HepG2 (cell line): Measurements from ENCODE around the gene PRTN3. TPM values are rescaled to one million over a fixed set of nuclear protein-coding genes. Genes with fewer than 3 reads are reported as not detected.

Experiments used
- AGO2 ChIP-seq: fragments of 200-400 bp; formaldehyde crosslinking; optimal IDR thresholded peaks from 2 replicates; pipeline ENCODE3; 2017; ENCODE audit warnings: mild to moderate bottlenecking, low read depth, low read length, moderate library complexity
- CTCF ChIP-seq: sonication (generic); formaldehyde crosslinking; IDR thresholded peaks from 2 replicates; pipeline ENCODE4 v1.5.0; 2020; ENCODE audit warnings: mild to moderate bottlenecking, missing genetic modification reagents, moderate library complexity
- RBFOX2 ChIP-seq: fragments of 200-400 bp; formaldehyde crosslinking; IDR thresholded peaks from 2 replicates; pipeline ENCODE4 v1.6.1; 2017; ENCODE audit warnings: low read depth, mild to moderate bottlenecking, low read length
- STAG1 ChIP-seq: sonication (generic); formaldehyde crosslinking; IDR thresholded peaks from 2 replicates; pipeline ENCODE4 v1.4.0; 2020; ENCODE audit warnings: missing genetic modification reagents
- THRA ChIP-seq: sonication (generic); formaldehyde crosslinking; IDR thresholded peaks from 2 replicates; pipeline ENCODE4 v1.4.0; 2020; ENCODE audit warnings: missing genetic modification reagents, borderline replicate concordance
- ZFYVE20 ChIP-seq: sonication (generic); formaldehyde crosslinking; IDR thresholded peaks from 2 replicates; pipeline ENCODE4 v1.8.0; 2023; ENCODE audit warnings: low read depth, mild to moderate bottlenecking, moderate library complexity, missing genetic modification reagents, borderline replicate concordance
- ZNF260 ChIP-seq: sonication (generic); formaldehyde crosslinking; IDR thresholded peaks from 2 replicates; pipeline ENCODE4 v1.4.0; 2020; ENCODE audit warnings: missing genetic modification reagents, low read depth, mild to moderate bottlenecking, borderline replicate concordance
- ZNF556 ChIP-seq: sonication (generic); formaldehyde crosslinking; IDR thresholded peaks from 2 replicates; pipeline ENCODE4 v1.4.0; 2020; ENCODE audit warnings: mild to moderate bottlenecking, missing genetic modification reagents, borderline replicate concordance
- ZNF557 ChIP-seq: sonication (generic); formaldehyde crosslinking; IDR thresholded peaks from 2 replicates; pipeline ENCODE4 v1.4.0; 2020; ENCODE audit warnings: missing genetic modification reagents
- microRNA counts: library from miRNA; unstranded; fragments of <30 nt; microRNA quantifications from one replicate; lab custom pipeline; 2015
- microRNA-seq: library from miRNA; unstranded; fragments of <30 nt; microRNA quantifications from one replicate; pipeline ENCODE4, GENCODE V29; 2020
- polyA plus RNA-seq, 8 experiments: library from polyadenylated mRNA; depleted of rRNA in 3 of 8; stranded (reverse) in 7 of 8; unstranded in 1 of 8; fragments of >200 nt; fragmentation: Illumina TruSeq in 4 of 8; extraction: Trizol in 4 of 8; gene quantifications; 2 replicates each; pipeline versions ENCODE4 v1.2.1 to v1.2.3, GENCODE V29; 2011 to 2016; ENCODE audit warnings: low read depth in 4 of 8, missing spikeins in 1 of 8, mixed read lengths in 1 of 8; ENCODE audit not compliant: insufficient read depth in 1 of 8
- small RNA-seq, 3 experiments: library from RNA; depleted of rRNA; stranded (forward); fragments of <200 nt; gene quantifications; one replicate each; pipeline ENCODE3, GENCODE V24; 2012; ENCODE audit warnings: low read depth in 2 of 3, low replicate concordance in 1 of 3; ENCODE audit not compliant: insufficient read length in 3 of 3, insufficient read depth in 2 of 3
- total RNA-seq, 5 experiments: library from RNA; depleted of rRNA; stranded (reverse); fragments of >200 nt; fragmentation: Illumina TruSeq; extraction: Trizol; gene quantifications; 2 replicates each; pipeline ENCODE4 v1.2.3, GENCODE V29; 2016; ENCODE audit warnings: low read depth in 1 of 5
- TF ChIP-seq, protein P1 (sequence below): sonication (generic); formaldehyde crosslinking; IDR thresholded peaks from 2 replicates; pipeline ENCODE4 v1.4.0; 2020; ENCODE audit warnings: missing genetic modification reagents
- TF ChIP-seq, protein P2 (sequence below): sonication (generic); formaldehyde crosslinking; IDR thresholded peaks from 2 replicates; pipeline ENCODE4 v1.5.0; 2020; ENCODE audit warnings: missing genetic modification reagents

PRTN3 gene
- total and polyA plus RNA-seq, 2 of the 13 experiments (the other 11 are each of a cell fraction or from before 2014, with no cell fraction given): not detected

GRCh38 chr19:897442-898039 lies 56.7 kb downstream of the PRTN3 start (continued):
- no peak for TF ChIP-seq ZNF260 (CRISPR knock-in tag)
- TF ChIP-seq, protein P1, sequence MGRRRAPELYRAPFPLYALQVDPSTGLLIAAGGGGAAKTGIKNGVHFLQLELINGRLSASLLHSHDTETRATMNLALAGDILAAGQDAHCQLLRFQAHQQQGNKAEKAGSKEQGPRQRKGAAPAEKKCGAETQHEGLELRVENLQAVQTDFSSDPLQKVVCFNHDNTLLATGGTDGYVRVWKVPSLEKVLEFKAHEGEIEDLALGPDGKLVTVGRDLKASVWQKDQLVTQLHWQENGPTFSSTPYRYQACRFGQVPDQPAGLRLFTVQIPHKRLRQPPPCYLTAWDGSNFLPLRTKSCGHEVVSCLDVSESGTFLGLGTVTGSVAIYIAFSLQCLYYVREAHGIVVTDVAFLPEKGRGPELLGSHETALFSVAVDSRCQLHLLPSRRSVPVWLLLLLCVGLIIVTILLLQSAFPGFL (CRISPR knock-in tag): no peak
- TF ChIP-seq THRA (CRISPR knock-in tag): no peak
- TF ChIP-seq, protein P2, sequence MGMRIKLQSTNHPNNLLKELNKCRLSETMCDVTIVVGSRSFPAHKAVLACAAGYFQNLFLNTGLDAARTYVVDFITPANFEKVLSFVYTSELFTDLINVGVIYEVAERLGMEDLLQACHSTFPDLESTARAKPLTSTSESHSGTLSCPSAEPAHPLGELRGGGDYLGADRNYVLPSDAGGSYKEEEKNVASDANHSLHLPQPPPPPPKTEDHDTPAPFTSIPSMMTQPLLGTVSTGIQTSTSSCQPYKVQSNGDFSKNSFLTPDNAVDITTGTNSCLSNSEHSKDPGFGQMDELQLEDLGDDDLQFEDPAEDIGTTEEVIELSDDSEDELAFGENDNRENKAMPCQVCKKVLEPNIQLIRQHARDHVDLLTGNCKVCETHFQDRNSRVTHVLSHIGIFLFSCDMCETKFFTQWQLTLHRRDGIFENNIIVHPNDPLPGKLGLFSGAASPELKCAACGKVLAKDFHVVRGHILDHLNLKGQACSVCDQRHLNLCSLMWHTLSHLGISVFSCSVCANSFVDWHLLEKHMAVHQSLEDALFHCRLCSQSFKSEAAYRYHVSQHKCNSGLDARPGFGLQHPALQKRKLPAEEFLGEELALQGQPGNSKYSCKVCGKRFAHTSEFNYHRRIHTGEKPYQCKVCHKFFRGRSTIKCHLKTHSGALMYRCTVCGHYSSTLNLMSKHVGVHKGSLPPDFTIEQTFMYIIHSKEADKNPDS (CRISPR knock-in tag): no peak
- TF ChIP-seq STAG1 (CRISPR knock-in tag): 0 out of 2 replicates have a peak, but pooled peaks have one; percentile 14
- peak; percentile 65 for TF ChIP-seq RBFOX2
- TF ChIP-seq CTCF (CRISPR knock-in tag): peak; percentile 23
- no peak for TF ChIP-seq ZFYVE20 (CRISPR knock-in tag)
- TF ChIP-seq AGO2: peak; percentile 44
- no peak for TF ChIP-seq ZNF557 (CRISPR knock-in tag)
- TF ChIP-seq ZNF556 (CRISPR knock-in tag): no peak

MicroRNAs within 50 kb of the gene (microRNA counts, 767-probe panel; counts per million panel counts)
- microRNA hsa-miR-3187-3p (lab: Ali Mortazavi, UCI): not detected

Small RNA genes lying within 50 kb of the gene (microRNA-seq; reads per million reads assigned to microRNA genes)
- gene MIR3187: 31.0 reads per million, percentile 60 among the genes with 10 or more reads in this experiment
- 13.1 reads per million, percentile 50 among the genes with 10 or more reads in this experiment for gene MIR4745

Small RNA genes lying within 50 kb of the gene (small RNA-seq; reads per million reads assigned to genes)
- gene MIR3187: 0 reads per million in 3 experiments
- 0 to 0.33 (median 0.20) reads per million in 3 experiments for gene RNU6-9

Other genes with a start within 250 kb of the PRTN3 start
- 52.5 and 78.0 TPM in 2 replicates for gene POLRMT, start 207.5 kb upstream of the PRTN3 start, total RNA-seq (2016; rRNA removed; fragmentation: Illumina TruSeq; extraction: Trizol)
- 101 and 114 TPM in 2 replicates for gene POLRMT, start 207.5 kb upstream of the PRTN3 start, polyA plus RNA-seq (2011; rRNA removed)
- 0.24 TPM in 1 of 2 replicates, not detected in the other for gene FGF22, start 201.1 kb upstream of the PRTN3 start, total RNA-seq (2016; rRNA removed; fragmentation: Illumina TruSeq; extraction: Trizol)
- 0.07 TPM in 1 of 2 replicates, not detected in the other for gene FGF22, start 201.1 kb upstream of the PRTN3 start, polyA plus RNA-seq (2011; rRNA removed)
- gene RNF126, start 177.8 kb upstream of the PRTN3 start, total RNA-seq (2016; rRNA removed; fragmentation: Illumina TruSeq; extraction: Trizol): 18.5 and 34.0 TPM in 2 replicates
- 23.2 and 24.6 TPM in 2 replicates for gene RNF126, start 177.8 kb upstream of the PRTN3 start, polyA plus RNA-seq (2011; rRNA removed)
- gene FSTL3, start 164.6 kb upstream of the PRTN3 start, total RNA-seq (2016; rRNA removed; fragmentation: Illumina TruSeq; extraction: Trizol): 5.8 and 13.5 TPM in 2 replicates
- 15.6 and 30.9 TPM in 2 replicates for gene FSTL3, start 164.6 kb upstream of the PRTN3 start, polyA plus RNA-seq (2011; rRNA removed)
- gene PRSS57, start 145.5 kb upstream of the PRTN3 start, total RNA-seq (2016; rRNA removed; fragmentation: Illumina TruSeq; extraction: Trizol): not detected in 2 replicates
- gene PRSS57, start 145.5 kb upstream of the PRTN3 start, polyA plus RNA-seq (2011; rRNA removed): 0.12 and 0.20 TPM in 2 replicates
- gene PALM, start 132.1 kb upstream of the PRTN3 start, total RNA-seq (2016; rRNA removed; fragmentation: Illumina TruSeq; extraction: Trizol): 9.7 and 10.8 TPM in 2 replicates
- 4.0 and 5.4 TPM in 2 replicates for gene PALM, start 132.1 kb upstream of the PRTN3 start, polyA plus RNA-seq (2011; rRNA removed)
- 1.1 and 1.3 TPM in 2 replicates for gene MISP, start 89.9 kb upstream of the PRTN3 start, total RNA-seq (2016; rRNA removed; fragmentation: Illumina TruSeq; extraction: Trizol)
- gene MISP, start 89.9 kb upstream of the PRTN3 start, polyA plus RNA-seq (2011; rRNA removed): 0.67 and 0.71 TPM in 2 replicates
- gene PTBP1, start 43.5 kb upstream of the PRTN3 start, total RNA-seq (2016; rRNA removed; fragmentation: Illumina TruSeq; extraction: Trizol): 188 and 195 TPM in 2 replicates
- 288 and 314 TPM in 2 replicates for gene PTBP1, start 43.5 kb upstream of the PRTN3 start, polyA plus RNA-seq (2011; rRNA removed)
- gene PLPPR3, start 19.0 kb upstream of the PRTN3 start, total RNA-seq (2016; rRNA removed; fragmentation: Illumina TruSeq; extraction: Trizol): 0.07 TPM in 1 of 2 replicates, not detected in the other
- 0.16 and 0.17 TPM in 2 replicates for gene PLPPR3, start 19.0 kb upstream of the PRTN3 start, polyA plus RNA-seq (2011; rRNA removed)
- not detected in 2 replicates for gene AZU1, start 13.2 kb upstream of the PRTN3 start, total RNA-seq (2016; rRNA removed; fragmentation: Illumina TruSeq; extraction: Trizol)
- 0.08 TPM in 1 of 2 replicates, not detected in the other for gene AZU1, start 13.2 kb upstream of the PRTN3 start, polyA plus RNA-seq (2011; rRNA removed)
- not detected in 2 replicates for gene ELANE, start 11.3 kb downstream of the PRTN3 start, total RNA-seq (2016; rRNA removed; fragmentation: Illumina TruSeq; extraction: Trizol)
- gene ELANE, start 11.3 kb downstream of the PRTN3 start, polyA plus RNA-seq (2011; rRNA removed): not detected in 2 replicates
- gene CFD, start 18.7 kb downstream of the PRTN3 start, total RNA-seq (2016; rRNA removed; fragmentation: Illumina TruSeq; extraction: Trizol): 3.6 and 4.6 TPM in 2 replicates
- gene CFD, start 18.7 kb downstream of the PRTN3 start, polyA plus RNA-seq (2011; rRNA removed): 2.3 and 3.9 TPM in 2 replicates
- gene MED16, start 52.2 kb downstream of the PRTN3 start, total RNA-seq (2016; rRNA removed; fragmentation: Illumina TruSeq; extraction: Trizol): 14.8 and 18.4 TPM in 2 replicates
- 13.3 and 16.9 TPM in 2 replicates for gene MED16, start 52.2 kb downstream of the PRTN3 start, polyA plus RNA-seq (2011; rRNA removed)
- gene RNU6-9, start 52.5 kb downstream of the PRTN3 start, total RNA-seq (2016; rRNA removed; fragmentation: Illumina TruSeq; extraction: Trizol): under 0.01 TPM in 1 of 2 replicates, not detected in the other
- gene RNU6-9, start 52.5 kb downstream of the PRTN3 start, polyA plus RNA-seq (2011; rRNA removed): not detected in 2 replicates
- gene R3HDM4, start 72.2 kb downstream of the PRTN3 start, total RNA-seq (2016; rRNA removed; fragmentation: Illumina TruSeq; extraction: Trizol): 21.8 and 26.2 TPM in 2 replicates
- gene R3HDM4, start 72.2 kb downstream of the PRTN3 start, polyA plus RNA-seq (2011; rRNA removed): 26.9 and 40.4 TPM in 2 replicates
- gene KISS1R, start 76.3 kb downstream of the PRTN3 start, total RNA-seq (2016; rRNA removed; fragmentation: Illumina TruSeq; extraction: Trizol): 3.9 and 10.2 TPM in 2 replicates
- 1.1 and 1.5 TPM in 2 replicates for gene KISS1R, start 76.3 kb downstream of the PRTN3 start, polyA plus RNA-seq (2011; rRNA removed)
- 53.8 and 71.3 TPM in 2 replicates for gene ARID3A, start 85.0 kb downstream of the PRTN3 start, total RNA-seq (2016; rRNA removed; fragmentation: Illumina TruSeq; extraction: Trizol)
- gene ARID3A, start 85.0 kb downstream of the PRTN3 start, polyA plus RNA-seq (2011; rRNA removed): 77.9 and 102 TPM in 2 replicates
- gene WDR18, start 143.3 kb downstream of the PRTN3 start, total RNA-seq (2016; rRNA removed; fragmentation: Illumina TruSeq; extraction: Trizol): 47.6 and 49.7 TPM in 2 replicates
- 36.4 and 44.6 TPM in 2 replicates for gene WDR18, start 143.3 kb downstream of the PRTN3 start, polyA plus RNA-seq (2011; rRNA removed)
- gene GRIN3B, start 159.4 kb downstream of the PRTN3 start, total RNA-seq (2016; rRNA removed; fragmentation: Illumina TruSeq; extraction: Trizol): 0.07 TPM in 1 of 2 replicates, not detected in the other
- 0.20 and 0.34 TPM in 2 replicates for gene GRIN3B, start 159.4 kb downstream of the PRTN3 start, polyA plus RNA-seq (2011; rRNA removed)
- gene TMEM259, start 180.1 kb downstream of the PRTN3 start, total RNA-seq (2016; rRNA removed; fragmentation: Illumina TruSeq; extraction: Trizol): 20.5 and 64.7 TPM in 2 replicates
- gene TMEM259, start 180.1 kb downstream of the PRTN3 start, polyA plus RNA-seq (2011; rRNA removed): 164 and 232 TPM in 2 replicates
- gene RNU6-2, start 180.5 kb downstream of the PRTN3 start, total RNA-seq (2016; rRNA removed; fragmentation: Illumina TruSeq; extraction: Trizol): under 0.01 TPM in 1 of 2 replicates, not detected in the other
- gene RNU6-2, start 180.5 kb downstream of the PRTN3 start, polyA plus RNA-seq (2011; rRNA removed): not detected in 2 replicates
- gene CNN2, start 185.6 kb downstream of the PRTN3 start, total RNA-seq (2016; rRNA removed; fragmentation: Illumina TruSeq; extraction: Trizol): 70.0 and 84.5 TPM in 2 replicates
- 58.1 and 63.6 TPM in 2 replicates for gene CNN2, start 185.6 kb downstream of the PRTN3 start, polyA plus RNA-seq (2011; rRNA removed)
- 1.3 and 4.4 TPM in 2 replicates for gene ABCA7, start 199.1 kb downstream of the PRTN3 start, total RNA-seq (2016; rRNA removed; fragmentation: Illumina TruSeq; extraction: Trizol)
- 32.4 and 41.2 TPM in 2 replicates for gene ABCA7, start 199.1 kb downstream of the PRTN3 start, polyA plus RNA-seq (2011; rRNA removed)
- 0.48 and 0.84 TPM in 2 replicates for gene ARHGAP45, start 226.2 kb downstream of the PRTN3 start, total RNA-seq (2016; rRNA removed; fragmentation: Illumina TruSeq; extraction: Trizol)
- 32.0 and 40.3 TPM in 2 replicates for gene ARHGAP45, start 226.2 kb downstream of the PRTN3 start, polyA plus RNA-seq (2011; rRNA removed)